Urinary bladder (tissue), 4 donors: ENCODE measurements around the gene GPC6. TPM values are rescaled to one million over a fixed set of nuclear protein-coding genes. Genes with fewer than 3 reads are reported as not detected.

Experiments
- DNase-seq: peaks from one replicate; pipeline ENCODE4 v3.0.0-alpha.2; 2015; ENCODE audit errors: extremely low spot score
- H3K27ac ChIP-seq: one replicate; pipeline ENCODE4 v1.5.1; 2013; ENCODE audit warnings: low read depth, mild to moderate bottlenecking, moderate library complexity
- H3K36me3 ChIP-seq: one replicate; pipeline ENCODE4 v1.6.1; 2013; ENCODE audit warnings: mild to moderate bottlenecking, moderate library complexity; ENCODE audit not compliant: insufficient read depth
- H3K4me1 ChIP-seq: one replicate; pipeline ENCODE4 v1.6.1; 2013; ENCODE audit warnings: mild to moderate bottlenecking, moderate library complexity; ENCODE audit not compliant: insufficient read depth
- H3K4me3 ChIP-seq: one replicate; pipeline ENCODE4 v1.5.1; 2013; ENCODE audit warnings: low read depth, low read length
- whole genome bisulfite sequencing: extraction: QIAGEN DNeasy Blood & Tissue Kit; methylation state at CpG from one replicate; pipeline ENCODE4 v1.1.7; 2013; 5-methylcytosine and 5-hydroxymethylcytosine counted together
- polyA plus RNA-seq: library from polyadenylated mRNA; stranded (reverse); fragments of 200-250 nt; gene quantifications from one replicate; pipeline ENCODE4 v1.2.3, GENCODE V29; 2013
- total RNA-seq: library from RNA; depleted of rRNA; stranded (reverse); fragments of >200 nt; gene quantifications from one replicate; pipeline ENCODE4 v1.2.3, GENCODE V29; 2014
- donor health status: healthy with polysubstance abuse.
- donor health status: healthy.

GPC6 gene
- total and polyA plus RNA-seq, 2 donors = 8.8 to 126 TPM

DNA sequence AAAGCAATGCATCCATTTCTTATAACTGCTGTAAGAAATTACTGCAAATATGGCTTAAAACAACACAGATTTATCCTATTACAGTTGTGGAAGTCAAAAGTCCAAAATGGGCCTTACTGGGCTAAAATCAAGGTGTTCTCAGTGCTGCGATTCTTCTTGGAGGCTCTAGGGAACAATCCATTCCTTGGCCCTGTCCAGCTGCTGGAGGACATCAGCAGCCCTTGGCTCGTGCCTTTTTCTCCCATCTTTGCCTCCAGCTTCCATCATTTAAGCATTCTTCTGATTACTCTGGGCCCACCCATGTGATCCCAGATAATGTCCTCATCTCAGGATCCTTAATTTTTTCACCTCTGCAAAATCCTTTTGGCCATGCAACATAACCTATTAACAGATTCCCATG is 645.8 kb downstream of the GPC6 start:
- WGBS = 70% methylated on average over 2 of the region's 2 CpGs
- Histone ChIP-seq H3K4me3 (no peak overlapping the region), H3K36me3 (no peaks in the 10 kb centered on the region), H3K27ac (no peak overlapping the region), H3K4me1 (no peaks in the 10 kb centered on the region)
- DNase-seq = no peak

GRCh38 chr13:93872786-93873347 is 646.3 kb downstream of the GPC6 start:
- H3K27ac ChIP-seq = no peak overlapping the region
- no peak overlapping the region for H3K4me3 ChIP-seq
- H3K4me1 ChIP-seq = no peaks in the 10 kb centered on the region
- WGBS = 85% methylated on average over 2 of the region's 2 CpGs
- DNase-seq = no peak
- no peaks in the 10 kb centered on the region for H3K36me3 ChIP-seq

- 99% methylated on average over 1 of the region's 1 CpG for WGBS
- Histone ChIP-seq H3K4me3 (no peak overlapping the region), H3K36me3 (no peaks in the 10 kb centered on the region), H3K27ac (no peak overlapping the region), H3K4me1 (no peaks in the 10 kb centered on the region)
- no peak for DNase-seq
These were observed 648.9 kb downstream of the GPC6 start for GRCh38 chr13:93875547-93875946.

- 85% methylated on average over 3 of the region's 3 CpGs for WGBS
These were observed 649.6 kb downstream of the GPC6 start for GRCh38 chr13:93876236-93876635.

GRCh38 chr13:93878675-93879074 is 652.1 kb downstream of the GPC6 start:
- Histone ChIP-seq H3K27ac (no peak overlapping the region), H3K4me3 (no peak overlapping the region), H3K4me1 (no peaks in the 10 kb centered on the region), H3K36me3 (no peaks in the 10 kb centered on the region)
- DNase-seq = no peak
- 88% methylated on average over 2 of the region's 2 CpGs for WGBS

More at GRCh38 chr13:93876236-93876635, 649.6 kb downstream of the GPC6 start:
- Histone ChIP-seq H3K36me3 (no peaks in the 10 kb centered on the region), H3K4me1 (no peaks in the 10 kb centered on the region), H3K4me3 (no peak overlapping the region), H3K27ac (no peak overlapping the region)
- DNase-seq = no peak

DNA sequence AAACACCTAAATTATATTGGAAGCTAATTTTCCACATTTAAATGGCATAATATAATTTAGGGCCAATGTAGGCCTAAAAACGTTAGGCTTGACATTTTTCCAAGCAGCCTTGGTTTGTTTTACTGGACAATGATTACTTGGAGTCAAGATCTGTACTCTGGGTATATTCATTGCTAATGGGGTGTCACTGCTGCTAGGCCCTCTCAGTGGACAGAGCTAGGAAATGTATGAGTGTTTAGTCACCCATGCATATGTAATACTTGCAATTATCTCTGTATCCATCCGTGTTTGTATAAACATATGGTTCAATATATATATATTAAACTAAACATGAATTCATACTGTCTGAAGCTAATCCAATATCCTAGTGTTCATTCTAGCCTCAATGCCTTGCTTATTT is 654.8 kb downstream of the GPC6 start:
- Histone ChIP-seq H3K36me3 (no peaks in the 10 kb centered on the region), H3K27ac (no peak overlapping the region), H3K4me3 (no peak overlapping the region), H3K4me1 (no peaks in the 10 kb centered on the region)
- DNase-seq = no peak
- 43% methylated on average over 2 of the region's 2 CpGs for WGBS

DNA sequence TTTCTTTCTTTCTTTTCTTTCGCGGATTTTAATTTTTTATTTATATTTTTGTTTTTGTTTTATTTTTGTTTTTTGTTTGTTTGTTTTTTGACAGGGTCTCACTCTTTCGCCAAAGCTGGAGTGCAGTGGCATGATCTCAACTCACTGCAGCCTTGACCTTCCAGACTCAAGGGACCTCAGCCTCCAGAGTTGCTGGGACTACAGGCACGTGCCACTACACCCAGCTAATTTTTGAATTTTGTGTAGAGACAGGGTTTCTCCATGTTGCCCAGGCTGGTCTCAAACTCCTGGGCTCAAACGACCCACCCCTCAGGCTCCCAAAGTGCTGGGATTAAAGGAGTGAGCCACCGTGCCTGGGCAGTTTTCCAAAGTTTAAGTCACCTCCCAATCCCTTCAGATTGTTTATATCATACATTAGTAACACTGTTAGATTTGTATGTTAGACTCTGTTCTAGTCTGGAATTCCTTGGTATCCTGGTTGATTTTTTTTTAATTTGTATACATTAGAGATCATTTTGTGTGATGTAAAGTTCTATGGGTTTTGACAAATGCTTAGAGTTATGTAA is 655.6 kb downstream of the GPC6 start:
- 62% methylated on average over 6 of the region's 6 CpGs for WGBS
- no peak for DNase-seq
- Histone ChIP-seq H3K27ac (no peak overlapping the region), H3K4me3 (no peak overlapping the region), H3K36me3 (no peaks in the 10 kb centered on the region), H3K4me1 (no peaks in the 10 kb centered on the region)

GRCh38 chr13:93889430-93889951 is 662.9 kb downstream of the GPC6 start:
- 90% methylated on average over 1 of the region's 1 CpG for WGBS
- DNase-seq = no peak
- Histone ChIP-seq H3K27ac (no peak overlapping the region), H3K4me1 (no peaks in the 10 kb centered on the region), H3K4me3 (no peak overlapping the region), H3K36me3 (no peaks in the 10 kb centered on the region)

DNA sequence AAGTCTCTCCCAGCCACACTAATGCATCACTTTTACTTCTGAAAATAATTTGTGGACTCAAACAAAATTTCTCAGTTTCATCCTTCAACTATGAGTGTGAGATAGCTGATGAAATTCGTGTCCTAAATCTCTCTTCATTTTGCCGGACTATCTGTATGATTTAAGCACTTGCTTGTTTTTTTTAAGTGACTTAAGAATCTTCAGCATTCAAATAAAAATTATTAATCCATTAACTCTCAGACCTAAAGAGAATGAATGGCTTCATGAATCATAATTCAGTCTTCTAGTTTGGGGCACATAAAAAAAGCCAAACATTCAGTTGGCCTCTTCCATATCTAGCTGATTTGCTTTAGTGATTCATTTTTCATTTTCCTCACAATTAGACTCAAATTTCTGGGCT is 673.4 kb downstream of the GPC6 start:
- 58% methylated on average over 2 of the region's 2 CpGs for WGBS
- no peak overlapping the region for H3K27ac ChIP-seq
- H3K4me3 ChIP-seq = no peak overlapping the region
- no peak for DNase-seq
- H3K4me1 ChIP-seq = no peaks in the 10 kb centered on the region
- H3K36me3 ChIP-seq = no peaks in the 10 kb centered on the region

DNA sequence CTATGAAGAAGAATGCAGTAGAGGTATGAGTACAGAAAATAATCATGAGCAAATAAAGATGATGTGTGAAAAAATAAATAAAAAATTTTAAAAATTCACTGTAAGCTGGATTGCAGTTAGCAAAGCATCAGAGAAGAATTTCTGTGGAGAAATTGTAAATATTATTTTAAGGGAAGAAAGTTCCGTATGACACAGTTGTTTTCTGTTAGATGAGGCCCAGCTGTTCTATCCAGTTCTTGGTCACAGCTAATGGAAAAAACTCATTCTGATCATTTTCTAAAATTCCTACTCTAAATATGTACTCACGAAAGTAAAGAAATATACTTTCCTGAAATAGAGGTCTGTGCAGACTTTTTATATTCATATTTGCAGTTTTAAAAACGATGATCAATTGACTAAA is 674.1 kb downstream of the GPC6 start:
- no peaks in the 10 kb centered on the region for H3K4me1 ChIP-seq
- H3K4me3 ChIP-seq = no peak overlapping the region
- no peak overlapping the region for H3K27ac ChIP-seq
- 56% methylated on average over 3 of the region's 3 CpGs for WGBS
- no peak for DNase-seq
- H3K36me3 ChIP-seq = no peaks in the 10 kb centered on the region

DNA sequence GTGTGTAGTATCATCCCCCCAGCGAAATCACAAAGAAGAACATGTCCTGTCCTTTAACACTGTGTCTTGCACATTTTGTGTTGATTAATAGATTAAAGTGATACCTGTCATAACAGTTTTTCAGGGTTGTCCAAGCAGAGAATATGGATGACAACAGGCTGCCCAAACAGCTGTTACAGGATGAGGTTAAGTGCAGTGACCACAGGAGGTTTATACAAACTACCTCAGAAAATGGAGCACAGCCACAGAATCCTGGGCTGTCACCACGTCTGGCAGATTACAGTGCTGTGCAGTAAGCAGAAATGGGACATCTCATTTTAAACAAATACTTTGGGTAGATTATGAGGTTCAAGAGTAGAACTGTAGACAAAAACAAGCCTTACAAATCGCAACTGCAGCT is 677.3 kb downstream of the GPC6 start:
- Histone ChIP-seq H3K36me3 (no peaks in the 10 kb centered on the region), H3K27ac (no peak overlapping the region), H3K4me3 (no peak overlapping the region), H3K4me1 (no peaks in the 10 kb centered on the region)
- 50% methylated on average over 3 of the region's 3 CpGs for WGBS
- DNase-seq = no peak

GRCh38 chr13:93915269-93915809 is 688.7 kb downstream of the GPC6 start:
- WGBS = 53% methylated on average over 1 of the region's 1 CpG
- Histone ChIP-seq H3K36me3 (no peaks in the 10 kb centered on the region), H3K4me3 (no peak overlapping the region), H3K27ac (no peak overlapping the region), H3K4me1 (no peaks in the 10 kb centered on the region)
- no peak for DNase-seq

GRCh38 chr13:93922063-93922855 is 695.7 kb downstream of the GPC6 start:
- WGBS = 81% methylated on average over 5 of the region's 5 CpGs
- no peaks in the 10 kb centered on the region for H3K4me1 ChIP-seq

DNA sequence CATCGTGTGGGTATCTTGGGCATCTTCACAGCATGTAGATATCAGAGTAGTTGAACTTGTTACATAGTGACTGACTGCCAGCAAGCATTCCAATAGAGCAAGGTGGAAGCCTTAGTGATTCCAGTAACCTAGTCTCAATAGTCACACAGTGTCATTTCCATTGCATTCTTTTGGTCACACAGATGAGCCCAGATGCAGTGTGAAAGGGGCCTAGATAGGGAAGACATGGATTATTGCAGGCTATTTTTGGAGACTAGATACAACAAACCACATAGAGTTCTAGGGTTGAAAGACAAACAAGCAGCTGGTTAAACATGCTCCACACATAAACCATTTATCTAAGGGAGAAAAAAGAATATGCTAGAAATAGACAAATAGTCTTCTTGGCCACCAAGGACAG is 699.4 kb downstream of the GPC6 start:
- WGBS = 87% methylated on average over 1 of the region's 1 CpG
- DNase-seq = no peak
- no peaks in the 10 kb centered on the region for H3K4me1 ChIP-seq
- no peaks in the 10 kb centered on the region for H3K36me3 ChIP-seq
- H3K4me3 ChIP-seq = no peak overlapping the region
- H3K27ac ChIP-seq = no peak overlapping the region

More at GRCh38 chr13:93922063-93922855, 695.7 kb downstream of the GPC6 start:
- Histone ChIP-seq H3K4me3 (no peak overlapping the region), H3K27ac (no peak overlapping the region), H3K36me3 (no peaks in the 10 kb centered on the region)
- no peak for DNase-seq
